AG08396 (cell line): ENCODE measurements around the gene RAD51B.

Experiments used
- DNase-seq: peaks from one replicate; pipeline ENCODE4 v3.0.0; 2012; ENCODE audit warnings: low spot score, mixed read lengths

The RAD51B gene

DNA sequence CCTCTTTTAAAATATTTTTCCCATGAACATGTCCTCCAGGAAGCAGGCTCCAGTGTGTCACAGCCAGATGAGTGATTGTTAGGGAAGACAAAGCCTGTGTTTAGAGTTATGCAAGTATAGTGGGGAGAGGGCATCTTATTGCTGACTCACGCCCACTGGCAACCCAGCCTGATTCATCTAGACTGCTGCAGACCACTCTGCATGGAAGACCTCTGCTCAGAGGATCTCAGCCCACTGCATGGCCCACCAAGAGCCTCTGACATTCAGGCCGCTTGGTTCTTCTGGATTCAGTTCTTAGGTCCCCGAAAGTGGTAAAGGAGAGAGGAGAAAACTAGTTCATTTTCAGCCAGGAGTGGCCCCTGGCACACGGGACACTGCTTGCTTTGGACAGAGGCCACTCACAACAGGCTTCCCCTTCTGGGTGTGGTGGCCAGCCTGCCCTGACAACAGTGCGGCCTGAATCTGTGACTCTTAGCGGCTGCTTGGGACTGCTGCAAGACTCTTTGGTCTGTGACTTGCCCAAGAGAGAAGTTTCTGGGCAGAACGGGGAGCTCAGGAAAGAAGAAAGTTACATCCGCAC is 707.0 kb downstream of the RAD51B start:
- no peak for DNase-seq

DNA sequence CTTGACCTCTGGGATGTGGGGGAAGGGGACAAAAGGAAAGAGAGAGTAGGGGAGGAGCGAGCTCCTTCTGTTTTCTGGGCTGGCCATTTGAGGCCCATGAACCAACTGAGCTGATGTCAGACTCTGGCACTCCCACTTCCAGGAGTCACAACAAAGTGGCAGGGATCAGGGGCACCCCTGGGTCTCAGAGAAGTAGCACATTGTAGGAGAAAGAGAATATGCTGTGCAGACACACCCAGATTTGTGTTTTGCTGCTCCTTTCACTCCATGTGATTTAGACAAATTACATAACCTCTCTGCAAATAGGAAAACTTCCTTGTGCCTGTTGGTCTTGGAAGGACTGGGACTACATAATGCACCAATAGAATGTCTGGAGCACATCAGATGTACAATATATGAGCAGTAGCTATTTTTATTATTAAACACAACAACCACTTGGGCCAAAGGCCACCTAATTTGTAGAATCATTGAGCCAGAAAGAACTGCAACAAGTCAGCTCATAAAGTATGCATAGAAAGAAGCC is 707.8 kb downstream of the RAD51B start:
- no peak for DNase-seq

DNA sequence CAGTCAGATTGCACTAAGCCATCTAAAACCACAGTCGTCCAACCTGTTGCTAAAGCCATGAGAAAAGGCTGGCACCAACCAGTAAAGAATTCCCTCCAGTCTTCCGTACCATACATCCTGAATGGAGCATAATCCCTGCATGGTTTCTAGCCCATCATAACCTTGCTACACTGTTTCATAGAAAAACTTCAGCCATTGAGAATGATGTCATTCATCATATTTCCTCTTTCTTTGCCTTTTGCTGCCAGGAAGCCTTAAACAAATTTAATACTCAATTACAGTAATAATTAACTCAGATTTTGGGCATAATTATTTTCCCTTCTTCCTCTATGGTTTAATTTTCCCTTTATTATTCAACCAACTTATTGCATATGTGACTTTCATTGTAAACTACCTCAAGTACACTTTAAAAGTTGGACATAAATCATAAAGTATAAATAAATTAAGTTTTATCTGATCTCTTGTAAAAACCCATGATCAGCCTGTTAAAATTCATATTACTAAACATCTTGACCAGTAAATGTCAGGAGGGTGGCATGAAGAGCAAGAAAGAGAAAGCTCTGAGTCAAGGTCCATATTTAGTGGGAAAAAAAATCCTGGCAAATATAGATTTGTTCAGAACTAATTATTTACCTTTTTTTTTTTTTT is 708.6 kb downstream of the RAD51B start:
- no peak for DNase-seq

DNA sequence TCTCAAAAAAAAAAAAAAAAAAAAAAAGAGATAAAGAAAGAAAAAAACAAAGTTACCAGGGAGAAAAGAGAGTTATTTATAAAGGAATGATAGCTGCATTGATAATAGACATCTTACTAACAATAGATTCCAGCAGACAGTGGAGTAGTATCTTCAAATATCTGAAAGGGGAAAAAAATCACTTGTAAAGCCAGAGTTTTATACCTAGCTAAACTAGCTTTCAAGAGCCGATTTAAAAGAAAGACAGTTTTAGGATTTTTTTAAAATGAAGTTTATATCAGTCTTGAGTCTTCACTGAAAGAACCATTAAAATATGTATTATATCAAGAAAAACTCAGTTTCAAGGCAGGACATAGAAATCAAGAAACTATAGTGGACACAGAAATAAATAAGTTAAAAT is 710.9 kb downstream of the RAD51B start:
- DNase-seq, result no peak

DNA sequence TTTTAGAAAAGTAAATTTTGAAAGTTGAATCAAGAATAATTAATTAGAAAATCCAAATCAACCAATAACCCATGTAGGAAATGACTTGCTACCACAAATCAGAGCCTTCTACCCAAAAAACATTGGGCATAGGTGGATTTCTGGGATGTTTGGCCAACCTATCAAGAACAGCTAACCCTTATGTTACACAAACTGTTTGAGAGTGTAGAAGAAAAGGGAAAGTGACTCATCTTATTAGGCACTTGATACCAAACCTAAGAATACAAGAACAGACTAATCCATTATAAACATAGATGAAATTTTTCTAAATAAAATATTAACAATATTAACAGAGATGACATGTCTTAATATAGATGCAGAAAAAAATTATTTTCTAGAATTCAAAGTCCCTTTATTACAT is 712.9 kb downstream of the RAD51B start:
- DNase-seq, result no peak

DNA sequence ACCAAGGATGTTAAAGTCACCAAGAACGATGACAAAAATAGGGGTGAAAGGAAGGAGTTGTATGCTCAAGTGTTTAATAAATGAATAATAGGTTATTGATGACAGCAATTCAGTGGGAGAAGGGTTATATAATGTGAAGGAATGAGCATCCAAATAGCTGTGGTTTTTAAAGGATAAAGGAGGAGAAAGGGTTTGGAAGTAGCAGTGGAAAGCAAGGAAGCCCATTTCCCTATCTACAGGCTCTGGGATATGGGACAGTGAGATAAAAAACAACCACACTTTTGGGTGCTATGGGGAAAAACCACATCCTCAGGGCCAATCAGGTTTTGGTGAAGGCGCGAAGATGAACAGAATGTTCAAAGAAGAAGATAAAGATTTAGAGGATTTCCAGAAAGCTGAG is 714.7 kb downstream of the RAD51B start:
- no peak for DNase-seq

DNA sequence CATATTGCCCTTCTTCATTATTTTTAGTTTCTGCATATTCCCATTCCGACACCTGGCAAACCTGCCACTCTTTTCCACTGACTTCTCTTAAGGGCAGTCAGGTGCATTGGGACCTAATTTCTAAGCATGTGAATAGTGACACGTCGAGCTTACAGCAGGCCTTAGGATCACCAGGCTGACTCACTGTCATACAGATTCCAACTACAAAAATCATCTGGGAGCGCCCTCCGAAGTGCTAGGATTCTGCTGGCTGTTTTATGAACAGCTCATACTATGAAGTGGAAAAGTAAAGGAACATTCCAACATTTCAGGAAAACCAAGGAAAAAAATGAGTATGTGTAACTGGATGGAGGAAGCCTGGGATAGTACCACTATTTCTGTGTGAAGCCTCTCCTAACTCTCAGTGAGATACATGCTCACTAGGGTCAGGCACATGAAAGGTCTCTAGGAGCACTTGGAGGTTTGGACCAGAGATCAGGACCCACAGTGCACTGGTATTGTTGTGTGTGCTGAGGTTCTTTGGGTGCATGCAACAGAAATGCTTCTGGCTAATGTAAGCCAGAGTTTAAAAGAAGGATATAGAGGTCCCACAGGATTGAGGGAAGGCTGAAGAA is 715.9 kb downstream of the RAD51B start:
- peak; percentile 50 for DNase-seq

DNA sequence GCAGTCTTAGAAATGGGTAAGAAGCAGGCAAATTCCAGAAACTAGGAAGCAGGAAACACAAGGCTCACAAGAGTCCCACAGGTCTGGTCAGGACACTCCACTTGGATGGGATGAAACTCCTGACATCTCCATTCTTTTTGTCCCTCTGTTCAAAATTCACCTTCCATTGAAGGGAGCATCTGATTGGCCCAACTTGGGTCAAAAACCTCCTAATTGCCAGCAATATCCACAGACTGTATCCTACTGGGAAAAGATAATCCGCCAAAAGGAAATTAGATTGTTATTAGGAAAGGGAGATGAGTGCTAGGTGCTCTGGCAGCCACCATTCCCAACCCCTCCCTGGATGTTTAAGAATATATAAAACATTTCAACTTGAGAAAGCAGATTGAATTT is 716.4 kb downstream of the RAD51B start:
- no peak for DNase-seq

DNA sequence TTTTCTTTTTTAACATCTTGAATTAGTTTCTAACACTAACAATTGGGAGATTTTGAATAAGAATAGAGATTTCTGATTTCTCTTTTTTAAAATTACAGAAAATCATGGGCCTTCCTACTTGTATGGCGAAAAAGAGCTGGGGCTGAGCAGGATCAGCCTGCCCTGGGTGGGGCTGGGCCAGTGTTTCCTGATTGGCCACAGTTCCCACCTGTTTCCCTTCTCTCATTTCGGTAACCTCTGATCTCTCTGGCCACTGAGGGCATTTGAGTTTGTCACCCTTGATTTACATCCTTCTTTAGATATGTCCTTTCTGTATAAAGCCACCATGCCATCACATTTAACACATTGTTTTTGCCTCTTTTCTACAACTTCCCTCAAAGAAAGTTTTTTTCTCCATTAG is 719.1 kb downstream of the RAD51B start:
- DNase-seq, result no peak

DNA sequence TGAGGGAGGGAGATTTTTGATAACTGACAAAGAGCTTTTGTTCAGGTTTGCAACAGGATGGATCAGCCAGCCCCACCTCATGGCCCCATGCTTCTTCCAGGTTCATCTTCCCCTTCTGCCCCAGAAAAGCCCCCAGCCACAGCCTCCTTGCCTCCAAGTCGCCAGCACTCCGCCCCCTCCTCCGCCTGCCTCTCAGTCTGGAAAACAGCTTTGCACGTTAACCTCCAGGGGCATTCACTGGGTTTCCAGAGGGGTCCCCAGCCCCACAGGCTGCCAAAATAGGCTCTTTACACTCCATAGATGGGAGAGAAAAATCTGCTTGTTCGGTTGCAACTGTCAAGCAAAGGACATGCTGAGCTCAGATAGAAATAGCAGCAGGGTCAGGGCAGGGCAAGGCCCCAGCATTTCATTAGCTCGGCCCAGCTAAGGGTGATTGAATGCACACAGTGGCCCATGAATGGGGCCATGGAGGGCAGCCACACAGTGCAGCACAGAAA is 719.7 kb downstream of the RAD51B start:
- no peak for DNase-seq

DNA sequence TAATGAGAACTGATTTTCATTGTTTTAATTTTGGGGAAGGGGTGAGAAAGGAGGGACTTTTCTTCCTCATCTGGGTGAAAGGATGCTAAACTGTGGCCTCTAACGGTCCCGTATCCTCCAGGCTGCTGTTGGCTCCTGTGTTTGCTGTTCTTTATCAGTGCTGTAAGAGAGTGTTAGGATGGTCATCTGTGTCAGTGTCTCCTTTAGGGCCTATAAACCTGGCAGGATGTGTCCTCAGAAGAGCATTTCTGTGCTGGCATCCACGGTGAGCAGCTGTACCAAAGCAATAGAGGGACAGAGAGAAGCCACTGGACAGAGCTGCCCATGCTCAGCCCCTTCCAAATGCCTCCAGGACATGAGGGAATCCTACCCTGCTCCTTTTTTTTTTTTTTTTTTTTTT is 720.2 kb downstream of the RAD51B start:
- no peak for DNase-seq

DNA sequence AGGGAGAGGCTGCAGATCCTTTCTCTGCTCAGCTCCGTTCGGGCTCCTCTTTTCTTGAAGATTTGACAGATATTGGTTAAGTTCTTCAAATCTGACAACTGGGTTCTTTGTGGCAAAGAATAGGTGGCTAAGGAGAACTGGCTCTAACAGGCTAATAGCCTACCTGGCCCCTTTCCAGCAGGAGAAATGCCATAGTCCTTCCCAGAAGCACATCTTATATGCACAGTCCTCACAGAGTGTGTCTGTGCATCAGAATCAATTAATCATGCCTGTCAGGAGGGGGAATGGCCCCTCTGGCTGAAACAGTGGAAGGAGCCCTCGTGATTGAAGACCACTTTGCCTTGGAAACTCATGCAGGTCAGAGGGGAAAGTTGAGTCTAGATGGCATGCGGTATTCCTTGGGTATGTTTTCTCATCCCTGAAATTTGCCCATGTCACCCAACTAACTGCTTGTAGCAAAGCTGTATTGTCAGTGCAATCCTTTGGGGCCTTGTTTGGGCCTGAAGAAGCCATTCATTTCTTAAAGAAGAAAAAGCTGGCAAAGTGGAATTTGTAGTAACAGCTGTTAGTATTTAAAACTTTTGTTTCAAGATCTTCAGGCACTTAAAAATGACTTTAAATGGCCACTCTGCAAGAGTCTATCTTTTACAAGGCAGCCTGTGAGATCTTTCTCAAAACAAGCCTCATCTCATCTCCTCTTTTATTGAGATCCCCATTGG is 721.8 kb downstream of the RAD51B start:
- DNase-seq, result no peak

DNA sequence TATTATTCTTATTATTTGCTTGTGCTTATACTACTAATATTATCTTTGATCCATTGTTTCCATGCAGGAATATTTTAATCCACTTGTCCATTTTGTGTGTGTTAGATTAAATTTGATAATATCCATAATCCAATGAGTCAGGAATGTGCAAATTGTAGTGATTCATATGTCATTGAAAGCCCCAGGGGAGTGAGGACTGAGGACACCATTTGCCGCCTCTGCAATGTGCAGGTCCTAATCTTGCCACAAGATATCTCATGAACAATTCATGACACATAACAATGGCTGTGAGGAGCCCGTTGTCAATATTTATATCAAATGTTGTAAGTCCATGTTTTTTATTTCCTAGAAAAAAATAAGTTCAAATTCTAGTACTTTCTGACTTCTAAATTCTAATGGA is 722.8 kb downstream of the RAD51B start:
- no peak for DNase-seq

DNA sequence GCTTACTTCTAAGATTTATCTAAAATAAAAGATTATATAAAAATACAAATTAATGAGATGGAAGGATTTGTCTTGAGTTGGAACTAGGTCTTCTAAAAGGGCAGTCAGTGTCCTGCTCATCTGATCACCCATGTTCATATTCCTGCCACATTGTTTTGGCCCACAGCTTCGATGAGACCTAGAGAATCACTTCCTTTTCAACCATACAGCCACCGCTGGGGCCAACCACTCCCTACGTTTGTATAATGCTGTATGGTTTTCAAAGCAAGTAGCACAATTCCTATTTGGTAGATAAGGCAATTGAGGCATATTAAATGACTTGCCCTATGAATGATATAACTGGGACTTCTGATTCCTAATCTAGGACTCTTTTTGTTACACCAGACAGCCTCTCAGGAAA is 723.9 kb downstream of the RAD51B start:
- DNase-seq, result no peak

DNA sequence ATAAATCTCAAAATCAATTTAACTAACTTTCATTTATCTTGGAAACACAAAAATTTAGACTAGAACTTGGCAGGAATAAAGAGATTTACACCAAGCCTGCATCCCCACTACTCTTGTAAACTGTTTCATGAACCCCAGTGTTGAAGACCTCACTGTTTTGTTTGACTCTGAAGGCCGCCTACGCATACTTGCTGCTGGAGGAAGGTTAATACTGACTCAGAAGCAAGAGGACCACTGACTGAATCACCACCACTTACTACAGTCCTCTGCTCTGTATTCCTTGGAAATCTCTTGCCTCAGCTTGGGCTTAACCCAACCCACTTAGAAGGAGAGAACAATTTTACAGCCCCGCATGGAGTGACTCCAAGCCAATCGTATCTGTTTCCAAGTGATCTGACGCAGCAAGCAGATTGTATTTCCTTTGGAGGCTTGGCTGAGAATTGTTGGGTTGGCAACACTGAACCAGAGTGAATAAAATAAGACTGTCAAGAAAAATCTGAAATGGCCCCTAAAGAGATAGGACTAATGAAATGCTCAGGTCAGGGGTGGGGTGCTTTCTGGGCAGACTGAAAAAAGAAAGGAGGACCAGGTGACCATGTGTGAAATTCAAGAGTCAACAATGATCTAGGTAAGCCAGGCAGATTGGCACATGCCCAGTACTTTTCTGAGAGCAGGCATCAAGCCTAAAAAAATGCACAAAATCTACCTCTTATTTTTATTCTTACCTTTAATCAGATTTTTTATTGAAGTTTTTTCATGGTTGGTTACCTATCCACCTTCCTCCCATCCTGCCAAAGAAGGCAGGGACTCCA is 724.7 kb downstream of the RAD51B start:
- DNase-seq, result peak; percentile 85

DNA sequence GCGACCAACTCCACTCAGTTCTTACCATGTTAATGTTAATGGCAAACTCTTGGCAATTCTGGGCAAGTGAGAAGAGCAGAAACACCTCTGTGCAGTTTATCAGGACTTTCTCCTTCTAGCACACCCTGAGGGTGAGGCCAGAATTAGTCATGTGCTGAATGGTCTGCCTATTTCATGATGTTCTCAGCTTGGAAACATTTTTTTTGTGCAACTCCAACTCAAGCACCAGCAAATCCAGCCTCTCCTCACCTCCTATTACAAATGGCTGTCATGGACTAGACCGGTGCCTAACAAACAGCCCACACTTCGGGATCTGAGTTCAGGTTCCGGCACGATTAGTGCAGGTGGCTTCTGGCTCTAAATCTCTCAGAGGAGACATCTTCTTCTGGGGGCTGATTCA is 727.3 kb downstream of the RAD51B start:
- peak; percentile 39 for DNase-seq

DNA sequence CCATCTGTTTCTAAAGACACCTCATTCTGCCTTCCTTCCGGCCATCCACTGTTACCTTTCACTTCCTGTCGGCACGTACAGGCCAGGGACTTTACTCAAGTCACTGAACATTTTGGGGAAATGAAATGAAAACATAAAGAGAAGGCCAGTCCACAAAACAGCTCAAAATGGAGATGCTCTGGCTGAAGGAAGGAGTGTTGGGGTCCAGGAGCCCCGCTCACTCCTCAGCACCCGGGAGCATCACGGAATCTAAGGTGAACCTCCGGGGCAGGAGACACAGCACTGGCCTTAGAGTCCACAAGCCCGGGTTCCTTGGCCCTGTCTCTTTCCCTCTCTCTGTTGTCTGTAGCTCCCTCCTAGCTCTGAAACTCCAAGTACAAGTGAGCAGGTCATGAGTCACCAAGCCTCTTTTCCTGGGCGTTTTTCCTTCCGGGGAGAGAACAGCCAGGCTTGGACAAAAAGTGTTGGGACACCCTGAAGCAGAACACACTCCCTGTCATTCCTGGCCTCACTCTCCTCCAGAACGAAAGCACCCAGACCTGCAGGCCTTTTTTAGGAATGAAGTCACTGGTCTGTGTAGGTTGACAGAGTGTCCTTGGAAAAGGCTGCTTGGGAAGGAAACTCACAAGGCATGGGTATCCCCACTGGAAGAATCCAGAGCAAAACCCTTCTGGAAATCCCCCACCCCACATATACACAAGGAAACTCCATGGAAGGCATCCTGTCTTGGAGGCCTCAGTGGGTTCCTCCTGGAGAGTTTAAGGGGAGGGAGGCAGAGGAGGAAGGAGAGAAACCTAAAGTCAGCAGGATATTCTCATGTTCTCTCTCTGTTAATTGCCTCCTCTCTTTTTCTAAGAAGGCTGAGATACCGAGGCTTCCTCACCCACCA is 728.0 kb downstream of the RAD51B start:
- peak; percentile 60 for DNase-seq

DNA sequence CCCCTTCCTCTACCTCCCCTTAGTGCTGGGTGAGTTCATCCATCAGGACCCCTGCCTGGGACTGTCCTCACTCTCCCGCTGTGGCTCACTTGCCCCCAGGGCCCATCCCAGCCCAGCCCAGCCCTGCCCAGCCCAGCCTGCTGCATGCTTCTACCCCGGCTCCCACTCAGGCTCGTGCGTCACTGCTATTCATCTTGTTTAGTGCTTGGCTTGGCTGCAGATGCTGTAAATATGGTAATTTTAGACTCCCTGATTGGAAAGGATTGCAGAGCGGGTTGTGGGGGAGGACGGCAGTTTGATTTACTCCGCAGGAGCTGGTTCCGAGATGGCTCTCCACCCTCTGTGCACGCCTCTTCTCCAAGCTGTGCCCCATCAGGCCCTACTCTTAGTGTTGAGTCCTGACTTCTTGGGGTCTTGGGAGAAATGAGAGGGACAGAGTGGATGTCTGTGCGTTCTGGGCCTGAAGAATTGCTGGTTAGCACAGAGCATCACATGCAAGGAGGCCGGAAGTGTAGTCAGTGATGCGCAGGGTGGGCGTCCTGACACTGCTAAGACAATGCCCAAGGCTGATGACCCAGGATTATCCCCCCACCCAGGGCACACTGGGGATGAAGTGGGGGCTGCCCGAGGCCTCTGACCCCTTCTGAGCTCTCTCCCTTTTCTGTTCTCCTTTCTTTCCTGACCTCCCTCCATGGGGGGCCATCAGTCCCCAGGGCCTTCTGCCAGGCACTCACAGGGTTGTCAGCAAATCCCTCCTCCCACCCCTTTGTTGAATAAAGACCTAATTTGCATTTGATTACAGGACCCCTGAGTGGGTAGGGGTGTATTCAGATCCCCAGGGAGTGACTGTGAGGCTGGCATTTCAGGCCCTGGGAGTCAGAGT is 728.9 kb downstream of the RAD51B start:
- peak; percentile 80 for DNase-seq

DNA sequence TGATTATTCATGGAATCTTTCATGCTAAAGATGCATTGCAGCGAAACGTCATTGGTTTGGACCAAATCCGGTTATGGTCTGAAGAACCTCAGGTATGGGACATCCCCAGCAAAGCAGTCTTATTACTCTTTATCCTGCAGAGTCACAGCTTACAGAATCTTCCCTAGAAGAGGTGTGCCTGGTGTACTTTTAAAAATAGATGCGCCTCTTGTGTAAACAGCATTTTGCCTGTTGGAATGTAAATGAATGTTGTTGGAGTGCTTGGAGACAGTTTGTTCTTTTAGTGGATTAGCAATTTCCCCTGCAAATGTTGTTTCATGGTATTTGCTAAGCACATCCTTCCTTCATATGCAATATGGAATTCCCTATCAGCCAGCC is 730.7 kb downstream of the RAD51B start:
- no peak for DNase-seq
